Breast epithelium (tissue), 4 donors: Measurements from ENCODE around the gene KLHDC8B. TPM values are rescaled to one million over a fixed set of nuclear protein-coding genes. Genes with fewer than 3 reads are reported as not detected.
A peak's percentile ranks its signal among the peaks of the same experiment; 100 is the strongest.

ENCODE experiments used
- DNase-seq, 2 donors: peaks; one replicate each; pipeline ENCODE4 v3.0.0-alpha.2; 2019; ENCODE audit warnings: low spot score in 2 of 2
- H3K27ac ChIP-seq, 2 donors: fragments of 200-600 bp; sonication (generic) in 1 of 2; one replicate each; pipeline ENCODE4 v1.5.1; 2016 to 2019; ENCODE audit warnings: mild to moderate bottlenecking in 1 of 2
- H3K27me3 ChIP-seq, 2 donors: fragments of 200-600 bp; sonication (generic) in 1 of 2; one replicate each; pipeline versions ENCODE4 v1.5.1 to v1.6.0; 2017 to 2019; ENCODE audit warnings: control low read depth in 1 of 2, mild to moderate bottlenecking in 1 of 2
- H3K36me3 ChIP-seq: fragments of 200-600 bp; one replicate; pipeline ENCODE4 v1.5.1; 2019
- H3K4me1 ChIP-seq, 2 donors: fragments of 200-600 bp; sonication (generic); one replicate each; pipeline ENCODE4 v1.5.1; 2016 to 2019; ENCODE audit warnings: control low read depth in 1 of 2
- H3K4me3 ChIP-seq, 3 donors: fragments of 200-600 bp; sonication (generic); 1 replicate in 2 of 3; 2 replicates in 1 of 3; pipeline ENCODE4 v1.5.1; 2016 to 2019; ENCODE audit warnings: mild to moderate bottlenecking in 3 of 3, moderate library complexity in 2 of 3
- H3K9me3 ChIP-seq, 2 donors: fragments of 200-600 bp; sonication (generic) in 1 of 2; one replicate each; pipeline ENCODE4 v1.5.1; 2016 to 2019; ENCODE audit warnings: control low read depth in 1 of 2
- CTCF ChIP-seq, 3 donors: fragments of 450-650 bp; IDR thresholded peaks; one replicate each; pipeline ENCODE4 v1.5.1; 2016 to 2017; ENCODE audit warnings: antibody characterized with exemption in 3 of 3, mild to moderate bottlenecking in 3 of 3, moderate library complexity in 3 of 3
- POLR2A ChIP-seq: fragments of 450-650 bp; IDR thresholded peaks from one replicate; pipeline ENCODE4 v1.6.1; 2016; ENCODE audit warnings: antibody characterized with exemption, mild to moderate bottlenecking, moderate library complexity
- POLR2AphosphoS5 ChIP-seq, 3 donors: sonication (generic); formaldehyde crosslinking; IDR thresholded peaks; one replicate each; pipeline ENCODE4 v1.6.1; 2017; ENCODE audit warnings: antibody characterized with exemption in 3 of 3
- intact Hi-C: fragments of 100-400 bp; cut with DNase I; formaldehyde crosslinking; loops from one replicate; pipeline ENCODE4 v1.15.1; 2023; ENCODE audit warnings: low total_unique reads
- total RNA-seq, 3 donors: library from RNA; depleted of rRNA; stranded (reverse); fragments of >200 nt; gene quantifications; one replicate each; pipeline ENCODE4 v1.1.0, GENCODE V29; 2016

KLHDC8B gene
- total RNA-seq, 3 donors from 2014 or later = 38.7 to 106 (median 46.2) TPM

- DNase-seq = no peak
- H3K4me3 ChIP-seq = no peak overlapping the region
- no peak overlapping the region for H3K27ac ChIP-seq
- no peaks in the 10 kb centered on the region for H3K9me3 ChIP-seq
- no peaks in the 10 kb centered on the region for H3K27me3 ChIP-seq
- TF ChIP-seq CTCF (IDR thresholded peaks at IDR 0.05) = no peak
- no peak for TF ChIP-seq POLR2A
- TF ChIP-seq POLR2AphosphoS5 (IDR thresholded peaks at IDR 0.05) = no peak
- intact Hi-C loops = no loop called here
- no peaks in the 10 kb centered on the region for H3K4me1 ChIP-seq
- no peaks in the 10 kb centered on the region for H3K36me3 ChIP-seq
Observed at GRCh38 chr3:49182682-49183081, 11.3 kb downstream of the KLHDC8B start.

GRCh38 chr3:49183873-49184272 lies 12.5 kb downstream of the KLHDC8B start:
- intact Hi-C loops = no loop called here
- no peaks in the 10 kb centered on the region for H3K27me3 ChIP-seq
- DNase-seq = no peak
- no peak for TF ChIP-seq CTCF (IDR thresholded peaks at IDR 0.05)
- no peaks in the 10 kb centered on the region for H3K36me3 ChIP-seq
- no peak overlapping the region for H3K27ac ChIP-seq
- no peaks in the 10 kb centered on the region for H3K9me3 ChIP-seq
- H3K4me3 ChIP-seq = no peak overlapping the region
- H3K4me1 ChIP-seq = no peaks in the 10 kb centered on the region

- DNase-seq = no peak
- no peaks in the 10 kb centered on the region for H3K27me3 ChIP-seq
- H3K4me3 ChIP-seq = no peak overlapping the region
- H3K36me3 ChIP-seq = no peaks in the 10 kb centered on the region
- intact Hi-C loops = no loop called here
- no peak overlapping the region for H3K27ac ChIP-seq
- no peak for TF ChIP-seq POLR2A
- no peak for TF ChIP-seq CTCF (IDR thresholded peaks at IDR 0.05)
- no peak for TF ChIP-seq POLR2AphosphoS5 (IDR thresholded peaks at IDR 0.05)
- H3K9me3 ChIP-seq = no peaks in the 10 kb centered on the region
- no peaks in the 10 kb centered on the region for H3K4me1 ChIP-seq
Observed at GRCh38 chr3:49191741-49192140, 20.3 kb downstream of the KLHDC8B start.

- no peak for TF ChIP-seq POLR2A
- TF ChIP-seq CTCF (IDR thresholded peaks at IDR 0.05) = no peak
- no peak for TF ChIP-seq POLR2AphosphoS5 (IDR thresholded peaks at IDR 0.05)
- no peak for DNase-seq
- Histone ChIP-seq H3K4me1 (peaks cover 0 to 5% of the 10 kb centered on the region in 2 donors), H3K27ac (no peak overlapping the region), H3K4me3 (no peak overlapping the region), H3K9me3 (no peaks in the 10 kb centered on the region), H3K36me3 (no peaks in the 10 kb centered on the region), H3K27me3 (no peaks in the 10 kb centered on the region)
- intact Hi-C loops = no loop called here
Observed at GRCh38 chr3:49198161-49198560, 26.8 kb downstream of the KLHDC8B start.

GRCh38 chr3:49198611-49199230 lies 27.3 kb downstream of the KLHDC8B start:
- intact Hi-C loops = no loop called here
- Histone ChIP-seq H3K4me1 (peaks cover 0 to 5% of the 10 kb centered on the region in 2 donors), H3K27me3 (no peaks in the 10 kb centered on the region), H3K27ac (peak overlapping the region in 1 of 2 donors; percentile 86), H3K4me3 (peak overlapping the region; percentile 45 to 65 (median 51)), H3K36me3 (no peaks in the 10 kb centered on the region), H3K9me3 (no peaks in the 10 kb centered on the region)
- DNase-seq = no peak
- TF ChIP-seq POLR2AphosphoS5 (IDR thresholded peaks at IDR 0.05) (no peak), POLR2A (no peak), CTCF (IDR thresholded peaks at IDR 0.05) (no peak)
